VCaP (cell line): Measurements from ENCODE around the gene GDF15.

Source experiments
- H3K27ac ChIP-seq: fragments of 450-650 bp; 2 replicates; pipeline ENCODE4 v1.5.1; 2017
- TF ChIP-seq, protein P1 (sequence below): fragments of 450-650 bp; conservative IDR thresholded peaks from 2 replicates; pipeline ENCODE4 v1.5.1; 2017; ENCODE audit warnings: mild to moderate bottlenecking, moderate library complexity

The GDF15 gene

DNA sequence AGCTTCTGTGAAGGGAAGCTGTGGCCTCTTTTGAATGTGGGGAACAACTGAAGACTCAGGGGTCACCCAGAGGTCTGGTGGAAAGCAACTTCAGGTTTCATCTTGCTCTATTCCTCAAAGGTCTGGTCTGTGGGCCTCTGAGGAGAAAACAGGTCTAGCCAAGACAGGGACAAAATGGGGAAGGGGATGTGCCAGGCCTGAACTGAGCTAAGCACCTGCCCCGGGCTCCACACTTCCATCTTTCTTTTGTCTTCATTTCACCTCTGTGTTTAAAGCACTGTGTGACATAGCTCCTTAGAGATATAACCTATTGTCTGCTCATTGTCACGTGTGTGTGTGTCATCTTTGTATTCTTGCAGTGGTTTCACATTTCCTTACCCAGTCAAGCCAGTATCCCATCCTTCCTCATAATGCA is 19.9 kb upstream of the GDF15 start:
- peak overlapping the region; percentile 99 for H3K27ac ChIP-seq
- TF ChIP-seq, protein P1, sequence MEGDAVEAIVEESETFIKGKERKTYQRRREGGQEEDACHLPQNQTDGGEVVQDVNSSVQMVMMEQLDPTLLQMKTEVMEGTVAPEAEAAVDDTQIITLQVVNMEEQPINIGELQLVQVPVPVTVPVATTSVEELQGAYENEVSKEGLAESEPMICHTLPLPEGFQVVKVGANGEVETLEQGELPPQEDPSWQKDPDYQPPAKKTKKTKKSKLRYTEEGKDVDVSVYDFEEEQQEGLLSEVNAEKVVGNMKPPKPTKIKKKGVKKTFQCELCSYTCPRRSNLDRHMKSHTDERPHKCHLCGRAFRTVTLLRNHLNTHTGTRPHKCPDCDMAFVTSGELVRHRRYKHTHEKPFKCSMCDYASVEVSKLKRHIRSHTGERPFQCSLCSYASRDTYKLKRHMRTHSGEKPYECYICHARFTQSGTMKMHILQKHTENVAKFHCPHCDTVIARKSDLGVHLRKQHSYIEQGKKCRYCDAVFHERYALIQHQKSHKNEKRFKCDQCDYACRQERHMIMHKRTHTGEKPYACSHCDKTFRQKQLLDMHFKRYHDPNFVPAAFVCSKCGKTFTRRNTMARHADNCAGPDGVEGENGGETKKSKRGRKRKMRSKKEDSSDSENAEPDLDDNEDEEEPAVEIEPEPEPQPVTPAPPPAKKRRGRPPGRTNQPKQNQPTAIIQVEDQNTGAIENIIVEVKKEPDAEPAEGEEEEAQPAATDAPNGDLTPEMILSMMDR, result no peak

DNA sequence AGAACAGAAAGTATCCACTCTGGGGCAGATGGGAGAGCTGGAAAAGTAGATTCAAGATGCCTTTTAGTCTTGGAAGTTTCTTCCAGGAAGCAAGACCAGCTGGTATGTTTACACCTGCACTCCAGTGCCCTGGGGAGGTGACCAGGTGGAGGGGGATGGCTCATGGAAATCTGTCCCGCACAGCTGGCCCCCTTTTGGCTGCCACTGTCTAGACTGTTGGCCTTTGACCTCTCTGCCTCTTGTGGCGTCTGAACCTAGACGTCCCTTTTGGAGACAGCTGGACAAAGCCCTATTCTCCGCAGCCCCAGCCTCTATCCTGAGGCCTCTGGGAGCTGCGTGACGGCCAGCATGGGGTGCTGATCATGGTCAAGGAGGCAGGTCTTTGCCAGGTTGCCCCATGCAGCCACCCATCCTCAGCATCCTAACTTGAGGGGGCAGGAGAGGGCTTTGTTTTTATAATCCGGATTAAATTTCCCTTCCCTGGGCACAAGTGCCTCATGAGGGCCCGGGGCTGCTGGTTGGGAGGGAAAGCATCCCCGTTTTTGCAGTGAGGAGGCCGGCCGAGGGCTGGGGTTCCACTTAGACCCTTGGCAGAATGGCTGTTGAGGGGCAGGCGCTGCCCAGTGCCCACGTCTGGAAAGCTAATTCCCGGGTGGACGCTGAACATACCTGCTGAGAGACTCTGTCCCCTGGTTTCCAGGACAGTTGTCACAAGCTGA is 17.3 kb upstream of the GDF15 start:
- H3K27ac ChIP-seq, result peak overlapping the region; percentile 99
- TF ChIP-seq, protein P1, result no peak

DNA sequence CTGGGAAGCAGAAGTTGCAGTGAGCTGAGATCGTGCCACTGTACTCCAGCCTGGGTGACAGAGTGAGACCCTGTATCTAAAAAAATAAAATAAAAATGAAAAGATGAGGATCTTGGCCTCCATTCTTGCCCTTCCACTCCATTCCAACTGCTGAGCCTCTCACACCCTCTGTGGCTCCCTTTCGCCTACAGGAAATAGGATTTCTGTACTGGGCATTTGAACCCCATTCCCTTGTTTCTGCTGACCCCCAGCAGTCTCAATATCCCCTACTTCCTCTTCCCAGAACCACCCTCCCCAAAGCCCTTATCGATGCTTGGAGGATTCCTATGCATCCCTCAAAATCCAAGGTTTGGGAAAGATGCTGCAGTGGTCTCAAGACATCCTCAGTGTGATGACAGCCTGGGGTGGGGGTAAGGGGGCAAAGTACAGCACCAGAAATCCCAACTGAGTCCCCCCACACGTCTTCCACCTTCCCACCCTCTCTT is 12.5 kb upstream of the GDF15 start:
- H3K27ac ChIP-seq, result peak overlapping the region; percentile 93
- TF ChIP-seq, protein P1, result no peak

DNA sequence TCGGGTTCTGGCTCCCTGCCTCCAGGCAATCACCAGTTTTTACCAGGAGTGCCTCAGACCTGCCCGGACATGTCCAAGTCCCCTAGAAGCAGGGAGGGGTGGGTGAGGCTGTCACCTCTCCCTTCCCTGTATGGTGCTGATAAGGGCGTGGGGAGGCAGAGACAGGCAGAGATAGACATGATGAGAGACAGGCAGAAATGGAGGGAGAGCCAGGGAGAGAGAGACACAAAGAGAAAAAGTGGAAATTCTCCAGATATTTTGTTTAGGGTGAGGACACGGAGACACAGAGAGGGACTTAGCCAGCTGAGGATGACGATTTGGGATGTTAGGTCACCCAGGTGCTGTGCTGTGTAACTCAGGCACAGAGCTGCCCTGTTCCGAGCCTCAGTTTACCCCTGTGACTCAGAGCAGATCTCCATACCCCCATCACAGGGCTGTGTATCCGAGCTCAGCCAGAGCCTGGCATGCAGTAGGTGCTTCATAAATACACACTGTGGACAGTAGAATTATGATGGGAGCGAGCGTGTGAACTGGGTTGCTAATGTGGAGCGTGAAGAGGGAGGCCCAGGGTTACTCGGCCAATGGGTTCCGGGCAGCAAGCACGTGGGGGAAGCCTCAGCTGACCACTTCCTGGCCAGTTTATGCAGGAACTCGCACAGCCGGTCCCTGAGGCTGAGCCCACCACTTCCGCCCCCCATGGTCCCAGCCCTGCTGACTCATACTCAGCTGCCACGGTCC is 11.9 kb upstream of the GDF15 start:
- peak overlapping the region; percentile 93 for H3K27ac ChIP-seq
- TF ChIP-seq, protein P1, result no peak

DNA sequence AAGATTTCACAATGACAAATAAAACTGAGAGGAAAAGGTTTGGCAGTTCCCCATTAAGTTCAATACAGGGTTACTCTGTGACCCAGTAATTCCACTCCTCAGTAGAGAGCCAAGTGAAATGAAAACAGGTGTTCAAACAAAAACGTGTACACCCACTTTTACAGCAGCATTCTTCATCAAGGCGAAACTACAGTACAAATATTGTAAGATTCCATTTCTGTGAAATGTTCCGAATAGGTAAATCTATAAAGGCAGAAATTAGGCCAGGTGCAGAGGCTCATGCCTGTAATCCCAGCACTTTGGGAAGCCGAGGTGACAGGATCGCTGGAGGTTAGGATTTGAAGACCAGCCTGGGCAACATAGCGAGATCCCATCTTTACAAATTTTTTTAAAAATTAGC is 8.9 kb upstream of the GDF15 start:
- TF ChIP-seq, protein P1, result no peak
- H3K27ac ChIP-seq, result peak overlapping the region; percentile 93

DNA sequence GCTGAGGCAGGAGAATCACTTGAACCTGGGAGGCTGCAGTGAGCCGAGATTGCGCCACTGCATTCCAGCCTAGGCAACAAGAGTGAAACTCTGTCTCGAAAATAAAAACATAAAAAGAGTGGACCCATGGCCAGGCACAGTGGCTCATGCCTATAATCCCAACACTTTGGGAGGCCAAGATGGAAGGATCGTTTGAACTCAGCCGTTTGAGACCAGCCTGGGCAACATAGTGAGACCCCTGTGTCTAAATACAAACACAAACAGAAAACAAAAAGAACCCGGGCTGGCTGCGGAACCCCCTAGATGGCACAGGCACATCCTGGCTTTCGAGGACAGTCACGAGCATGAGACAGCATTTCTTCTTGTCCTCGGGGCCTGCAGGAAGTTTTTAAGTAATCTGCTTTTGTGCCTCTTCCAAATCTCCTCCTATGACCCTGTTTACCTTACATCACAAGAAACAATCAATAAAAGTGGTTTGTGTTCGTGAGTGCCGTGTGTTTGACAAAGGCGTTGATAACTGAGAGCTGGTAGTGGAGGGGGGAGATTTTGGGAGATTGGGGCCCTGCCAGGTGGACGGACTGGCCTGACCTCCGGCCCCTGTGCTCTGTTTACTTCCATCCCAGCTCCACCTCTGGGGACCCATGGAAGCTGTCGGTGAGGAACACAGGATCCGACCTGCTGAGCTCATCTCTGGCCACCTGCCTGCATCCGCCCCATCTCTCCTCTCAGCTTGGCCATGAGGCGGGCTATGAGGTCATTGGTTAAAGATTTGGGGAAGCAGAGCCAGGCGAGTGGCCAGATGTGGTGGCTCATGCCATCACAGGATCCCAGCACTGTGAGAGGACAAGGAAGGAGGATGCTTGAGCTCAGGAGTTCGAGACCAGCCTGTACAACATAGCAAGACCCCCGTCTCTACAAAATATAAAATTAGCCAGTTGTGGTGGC is 5.9 kb upstream of the GDF15 start:
- TF ChIP-seq, protein P1, result no peak
- peak overlapping the region; percentile 93 for H3K27ac ChIP-seq
